GM12878 (cell line): Measurements from ENCODE around the gene SHH. TPM values are rescaled to one million over a fixed set of nuclear protein-coding genes. Genes with fewer than 3 reads are reported as not detected.

Experiments used
- ATAC-seq: fragments of 200-7000 bp; cut with Tn5 transposase; 3 replicates; pipeline ENCODE4 v1.9.1; 2020; ENCODE audit warnings: mild to moderate bottlenecking, moderate library complexity
- BruUV-seq: library from RNA; stranded (reverse); fragments of 400-500 nt; replicated peaks from 2 replicates; lab custom pipeline; 2021; lab: Mats Ljungman, UMichigan
- CTCF ChIA-PET: fragments of 300-600 bp; sonication (Branson Sonifier 250); formaldehyde crosslinking; extraction: SDS; loops from one replicate; lab custom pipeline; 2021; ENCODE audit warnings: inconsistent platforms; lab: Yijun Ruan, JAX
- POLR2A ChIA-PET: fragments of 350-600 bp; formaldehyde crosslinking; extraction: SDS; loops from one replicate; lab custom pipeline; 2021; ENCODE audit warnings: inconsistent platforms; lab: Charles Lee
- RAD21 ChIA-PET: fragments of 300-600 bp; sonication (Branson Sonifier 250); formaldehyde crosslinking; loops from one replicate; lab custom pipeline; 2023; ENCODE audit warnings: antibody characterized with exemption; ENCODE audit not compliant: unreplicated experiment; lab: Charles Lee
- SMC1A ChIA-PET: fragments of 300-600 bp; sonication (Branson Sonifier 250); formaldehyde crosslinking; loops from one replicate; lab custom pipeline; 2023; ENCODE audit not compliant: unreplicated experiment, uncharacterized antibody; lab: Charles Lee
- DNase-seq: peaks from one replicate; pipeline ENCODE4 v3.0.0-alpha.2; 2011; ENCODE audit warnings: low read depth, low spot score
- FAIRE-seq: peaks from 3 replicates; lab custom pipeline; 2011; peaks lifted over from hg19 to GRCh38; lab: Jason Lieb, UNC
- H2AFZ ChIP-seq: 2 replicates; pipeline ENCODE4 v1.6.0; 2011; ENCODE audit warnings: low read depth, low read length, control low read depth; ENCODE audit not compliant: control insufficient read depth
- H3K27ac ChIP-seq: 2 replicates; pipeline ENCODE4 v1.5.1; 2011; ENCODE audit warnings: control low read depth; ENCODE audit not compliant: control insufficient read depth, insufficient read depth
- H3K27me3 ChIP-seq, 2 experiments: replicated peaks in 1 of 2; 2 replicates each; pipeline versions ENCODE4 v1.6.0 to v1.6.1; 2011; ENCODE audit warnings: low read length in 1 of 2; ENCODE audit not compliant: control insufficient read depth in 2 of 2, insufficient read depth in 2 of 2
- H3K36me3 ChIP-seq, 2 experiments: 2 replicates each; pipeline ENCODE4 v1.5.1; 2011; ENCODE audit warnings: low read length in 1 of 2; ENCODE audit not compliant: control insufficient read depth in 2 of 2, insufficient read depth in 2 of 2
- H3K4me1 ChIP-seq: 2 replicates; pipeline ENCODE4 v1.6.1; 2011; ENCODE audit warnings: mild to moderate bottlenecking, low read length, moderate library complexity, mixed read lengths; ENCODE audit not compliant: control insufficient read depth, insufficient read depth
- H3K4me2 ChIP-seq: 2 replicates; pipeline ENCODE4 v1.6.0; 2011; ENCODE audit warnings: control low read depth; ENCODE audit not compliant: control insufficient read depth, insufficient read depth
- H3K4me3 ChIP-seq: fragments of 200-600 bp; sonication (generic); 2 replicates; pipeline ENCODE4 v1.5.1; 2016
- H3K79me2 ChIP-seq: 2 replicates; pipeline ENCODE4 v1.6.0; 2011; ENCODE audit warnings: low read length; ENCODE audit not compliant: control insufficient read depth, insufficient read depth
- H3K9ac ChIP-seq: 2 replicates; pipeline ENCODE4 v1.8.0; 2011; ENCODE audit warnings: low read length, control low read depth, mixed read lengths; ENCODE audit not compliant: control insufficient read depth, insufficient read depth
- H3K9me3 ChIP-seq: replicated peaks from 3 replicates; pipeline ENCODE4 v1.5.1; 2011; ENCODE audit warnings: mild to moderate bottlenecking, low read length; ENCODE audit not compliant: control insufficient read depth, insufficient read depth
- H4K20me1 ChIP-seq: 2 replicates; pipeline ENCODE4 v1.6.0; 2011; ENCODE audit not compliant: control insufficient read depth, insufficient read depth
- CHD2 ChIP-seq: IDR thresholded peaks from 2 replicates; pipeline ENCODE4 v1.6.1; 2011; ENCODE audit warnings: low read depth, low read length, improper control_type of control experiment, borderline replicate concordance
- EGR1 ChIP-seq, 2 experiments: IDR thresholded peaks; 1 replicate in 1 of 2; 2 replicates in 1 of 2; pipeline ENCODE4 v1.6.1; 2011 to 2012; ENCODE audit warnings: low read depth in 2 of 2, low read length in 2 of 2, borderline replicate concordance in 1 of 2, mild to moderate bottlenecking in 1 of 2, moderate library complexity in 1 of 2
- FOXM1 ChIP-seq: IDR thresholded peaks from 2 replicates; pipeline ENCODE4 v1.6.1; 2012; ENCODE audit warnings: low read depth, mild to moderate bottlenecking, inconsistent platforms, low read length, moderate library complexity
- IKZF2 ChIP-seq, 2 experiments: fragments of 450-650 bp; IDR thresholded peaks; 2 replicates each; pipeline ENCODE4 v1.6.1; 2017; ENCODE audit warnings: mild to moderate bottlenecking in 2 of 2, moderate library complexity in 2 of 2
- NFXL1 ChIP-seq: fragments of 450-650 bp; IDR thresholded peaks from 2 replicates; pipeline ENCODE4 v1.6.1; 2017; ENCODE audit warnings: antibody characterized with exemption, mild to moderate bottlenecking, borderline replicate concordance
- SMAD1 ChIP-seq: fragments of 450-650 bp; IDR thresholded peaks from 2 replicates; pipeline ENCODE4 v1.6.1; 2018; ENCODE audit warnings: mild to moderate bottlenecking, low read depth; ENCODE audit not compliant: partially characterized antibody
- TCF7 ChIP-seq: IDR thresholded peaks from 2 replicates; pipeline ENCODE4 v1.6.1; 2014; ENCODE audit warnings: antibody characterized with exemption, borderline replicate concordance
- WGBS: methylation state at CpG from one replicate; pipeline ENCODE4 v1.1.6; 2016; ENCODE audit warnings: low lambda C conversion rate; ENCODE audit not compliant: insufficient replicate concordance, insufficient coverage; ENCODE audit errors: missing lambda C conversion rate; 5-methylcytosine and 5-hydroxymethylcytosine counted together
- in situ Hi-C: fragments of 300-500 bp; cut with MboI; formaldehyde crosslinking; loops from 9 replicates; pipeline ENCODE4 v1.14.3; 2018; ENCODE audit warnings: mixed read lengths
- intact Hi-C: fragments of 100-400 bp; cut with micrococcal nuclease; formaldehyde crosslinking; loops from one replicate; pipeline ENCODE4 v1.14.2; 2022; ENCODE audit not compliant: unreplicated experiment
- polyA plus RNA-seq, 11 experiments: library from polyadenylated mRNA; depleted of rRNA in 4 of 11; unstranded in 6 of 11; stranded (reverse) in 5 of 11; fragments of >200 nt; fragmentation: Nextera tagmentation in 4 of 11; fragmentation: Illumina TruSeq in 1 of 11; extraction: Ambion mirVana in 4 of 11; extraction: Trizol in 1 of 11; gene quantifications; 1 replicate in 1 of 11; 2 replicates in 10 of 11; pipeline versions ENCODE4 v1.2.1 to v1.2.3, GENCODE V29; 2011 to 2016; ENCODE audit warnings: inconsistent platforms in 2 of 11, missing spikeins in 2 of 11, low read depth in 1 of 11
- total RNA-seq, 4 experiments: library from RNA; depleted of rRNA in 3 of 4; stranded (reverse); fragments of >200 nt in 3 of 4; fragmentation: Illumina TruSeq in 1 of 4; extraction: Trizol in 1 of 4; gene quantifications; 2 replicates each; pipeline versions ENCODE4 v1.2.1 to v1.2.3, GENCODE V29; 2013 to 2021
- TF ChIP-seq, protein P1 (sequence below): IDR thresholded peaks from 2 replicates; pipeline ENCODE4 v1.6.1; 2011; ENCODE audit warnings: borderline replicate concordance, low read depth, mild to moderate bottlenecking, moderate library complexity, low read length; ENCODE audit not compliant: insufficient read depth, poor library complexity, severe bottlenecking
- TF ChIP-seq, protein P2 (sequence below): IDR thresholded peaks from 2 replicates; pipeline ENCODE4 v1.6.1; 2012; ENCODE audit warnings: low read depth, low read length, improper control_type of control experiment
- TF ChIP-seq, protein P3 (sequence below): fragments of 450-650 bp; IDR thresholded peaks from 2 replicates; pipeline ENCODE4 v1.6.1; 2017; ENCODE audit warnings: antibody characterized with exemption, mild to moderate bottlenecking, moderate library complexity

SHH gene
- total and polyA plus RNA-seq, 10 of the 15 experiments (the other 5 are each of a cell fraction or from before 2014, with no cell fraction given) = not detected

DNA sequence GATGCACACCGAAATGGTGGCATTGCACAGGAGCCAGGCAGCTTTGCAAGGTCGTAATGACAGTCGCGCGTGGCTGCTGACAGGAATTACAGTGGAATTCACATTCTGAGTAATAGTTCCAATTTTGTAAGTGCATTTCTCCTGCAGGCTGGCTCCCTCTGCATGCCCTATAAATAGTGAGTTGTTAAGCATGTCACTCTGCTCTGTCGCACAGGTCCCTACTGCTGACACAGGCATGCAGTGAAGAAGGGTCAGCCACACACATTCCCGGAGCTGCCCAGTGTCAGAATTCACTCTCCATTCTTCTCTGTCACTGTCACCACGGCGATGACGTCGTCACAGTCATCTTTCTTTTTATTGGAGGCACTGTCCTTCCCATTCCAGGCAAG is 49.2 kb upstream of the SHH start:
- H3K27me3 ChIP-seq = peaks cover 0 to 1% of the 10 kb centered on the region in 2 experiments; a peak in 2 of 4 replicates
- H3K4me2 ChIP-seq = no peak overlapping the region
- intact Hi-C loops (no loop called here), in situ Hi-C loops (no loop called here)
- CTCF ChIA-PET = no interaction called here
- no TSS peak for BruUV-seq
- H3K36me3 ChIP-seq = no peaks in the 10 kb centered on the region
- RAD21 ChIA-PET = no interaction called here
- FAIRE-seq (no peak), ATAC-seq (no peak), DNase-seq (no peak)
- H3K9ac ChIP-seq = no peak overlapping the region
- no peaks in the 10 kb centered on the region for H4K20me1 ChIP-seq
- WGBS = 31% methylated on average over 11 of the region's 11 CpGs
- H3K79me2 ChIP-seq = no peaks in the 10 kb centered on the region
- no peak overlapping the region for H3K27ac ChIP-seq
- SMC1A ChIA-PET = no interaction called here
- H3K9me3 ChIP-seq = no peaks in the 10 kb centered on the region
- H3K4me3 ChIP-seq = no peak overlapping the region
- H3K4me1 ChIP-seq = no peaks in the 10 kb centered on the region
- TF ChIP-seq SMAD1 = no peak
- TF ChIP-seq, protein P1, sequence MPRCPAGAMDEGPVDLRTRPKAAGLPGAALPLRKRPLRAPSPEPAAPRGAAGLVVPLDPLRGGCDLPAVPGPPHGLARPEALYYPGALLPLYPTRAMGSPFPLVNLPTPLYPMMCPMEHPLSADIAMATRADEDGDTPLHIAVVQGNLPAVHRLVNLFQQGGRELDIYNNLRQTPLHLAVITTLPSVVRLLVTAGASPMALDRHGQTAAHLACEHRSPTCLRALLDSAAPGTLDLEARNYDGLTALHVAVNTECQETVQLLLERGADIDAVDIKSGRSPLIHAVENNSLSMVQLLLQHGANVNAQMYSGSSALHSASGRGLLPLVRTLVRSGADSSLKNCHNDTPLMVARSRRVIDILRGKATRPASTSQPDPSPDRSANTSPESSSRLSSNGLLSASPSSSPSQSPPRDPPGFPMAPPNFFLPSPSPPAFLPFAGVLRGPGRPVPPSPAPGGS = peak; percentile 76
- H2AFZ ChIP-seq = no peak overlapping the region
- POLR2A ChIA-PET = no interaction called here

DNA sequence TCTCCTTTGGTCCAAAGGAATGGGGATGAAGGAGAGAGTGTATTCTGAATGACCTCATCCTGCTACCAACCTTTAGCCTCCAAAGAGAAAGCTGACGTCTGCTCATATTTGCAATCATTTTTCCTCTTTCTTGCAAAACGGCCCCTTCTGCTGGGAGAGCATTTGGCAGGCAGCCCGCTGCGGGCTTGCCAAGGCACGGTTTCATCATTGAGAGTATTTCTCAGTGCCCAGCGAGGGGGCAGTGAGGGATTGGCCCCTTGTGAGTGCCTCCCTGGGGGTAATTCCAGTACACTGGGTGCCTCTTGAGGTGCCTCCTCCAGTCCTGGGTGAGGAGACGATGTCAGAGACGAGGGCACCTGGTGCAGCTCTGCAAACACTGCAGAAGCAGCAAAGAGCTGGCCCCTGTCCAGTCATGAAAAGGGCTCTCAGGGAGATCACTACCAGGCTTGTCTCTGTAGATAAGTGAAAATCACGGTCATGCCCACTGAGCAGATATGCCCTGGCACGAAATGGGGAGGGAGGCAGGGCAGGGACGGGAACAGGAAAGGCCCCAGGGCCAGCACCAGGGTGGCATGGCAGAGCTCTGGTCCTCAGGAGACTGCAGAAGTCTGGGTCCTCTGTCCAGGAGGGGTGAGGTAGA is 48.7 kb upstream of the SHH start:
- Histone ChIP-seq H3K9me3 (no peaks in the 10 kb centered on the region), H3K79me2 (no peaks in the 10 kb centered on the region), H4K20me1 (no peaks in the 10 kb centered on the region), H3K9ac (no peak overlapping the region), H3K4me3 (no peak overlapping the region), H3K4me1 (no peaks in the 10 kb centered on the region), H3K27me3 (peaks cover 0 to 1% of the 10 kb centered on the region in 2 experiments; a peak in 2 of 4 replicates), H3K27ac (no peak overlapping the region), H2AFZ (no peak overlapping the region), H3K36me3 (no peaks in the 10 kb centered on the region), H3K4me2 (no peak overlapping the region)
- BruUV-seq = no TSS peak
- FAIRE-seq (no peak), DNase-seq (no peak), ATAC-seq (no peak)
- WGBS = 15% methylated on average over 11 of the region's 11 CpGs
- POLR2A ChIA-PET = no interaction called here
- CTCF ChIA-PET = no interaction called here
- in situ Hi-C loops = no loop called here
- TF ChIP-seq CHD2 (no peak), NFXL1 (no peak), FOXM1 (no peak), TCF7 (no peak), IKZF2 (IDR thresholded peaks at IDR 0.05) (no peak), EGR1 (IDR thresholded peaks at IDR 0.05; ENCODE audit: borderline replicate concordance in 1 of 2, low read depth in 2 of 2, low read length in 2 of 2) (no peak)
- TF ChIP-seq, protein P2, sequence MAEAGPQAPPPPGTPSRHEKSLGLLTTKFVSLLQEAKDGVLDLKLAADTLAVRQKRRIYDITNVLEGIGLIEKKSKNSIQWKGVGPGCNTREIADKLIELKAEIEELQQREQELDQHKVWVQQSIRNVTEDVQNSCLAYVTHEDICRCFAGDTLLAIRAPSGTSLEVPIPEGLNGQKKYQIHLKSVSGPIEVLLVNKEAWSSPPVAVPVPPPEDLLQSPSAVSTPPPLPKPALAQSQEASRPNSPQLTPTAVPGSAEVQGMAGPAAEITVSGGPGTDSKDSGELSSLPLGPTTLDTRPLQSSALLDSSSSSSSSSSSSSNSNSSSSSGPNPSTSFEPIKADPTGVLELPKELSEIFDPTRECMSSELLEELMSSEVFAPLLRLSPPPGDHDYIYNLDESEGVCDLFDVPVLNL = no peak
- TF ChIP-seq, protein P3, sequence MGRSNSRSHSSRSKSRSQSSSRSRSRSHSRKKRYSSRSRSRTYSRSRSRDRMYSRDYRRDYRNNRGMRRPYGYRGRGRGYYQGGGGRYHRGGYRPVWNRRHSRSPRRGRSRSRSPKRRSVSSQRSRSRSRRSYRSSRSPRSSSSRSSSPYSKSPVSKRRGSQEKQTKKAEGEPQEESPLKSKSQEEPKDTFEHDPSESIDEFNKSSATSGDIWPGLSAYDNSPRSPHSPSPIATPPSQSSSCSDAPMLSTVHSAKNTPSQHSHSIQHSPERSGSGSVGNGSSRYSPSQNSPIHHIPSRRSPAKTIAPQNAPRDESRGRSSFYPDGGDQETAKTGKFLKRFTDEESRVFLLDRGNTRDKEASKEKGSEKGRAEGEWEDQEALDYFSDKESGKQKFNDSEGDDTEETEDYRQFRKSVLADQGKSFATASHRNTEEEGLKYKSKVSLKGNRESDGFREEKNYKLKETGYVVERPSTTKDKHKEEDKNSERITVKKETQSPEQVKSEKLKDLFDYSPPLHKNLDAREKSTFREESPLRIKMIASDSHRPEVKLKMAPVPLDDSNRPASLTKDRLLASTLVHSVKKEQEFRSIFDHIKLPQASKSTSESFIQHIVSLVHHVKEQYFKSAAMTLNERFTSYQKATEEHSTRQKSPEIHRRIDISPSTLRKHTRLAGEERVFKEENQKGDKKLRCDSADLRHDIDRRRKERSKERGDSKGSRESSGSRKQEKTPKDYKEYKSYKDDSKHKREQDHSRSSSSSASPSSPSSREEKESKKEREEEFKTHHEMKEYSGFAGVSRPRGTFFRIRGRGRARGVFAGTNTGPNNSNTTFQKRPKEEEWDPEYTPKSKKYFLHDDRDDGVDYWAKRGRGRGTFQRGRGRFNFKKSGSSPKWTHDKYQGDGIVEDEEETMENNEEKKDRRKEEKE = no peak
- SMC1A ChIA-PET = no interaction called here
- RAD21 ChIA-PET = no interaction called here
- intact Hi-C loops = no loop called here
